K562 (cell line): ENCODE results near the gene IGLL1. TPM values are rescaled to one million over a fixed set of nuclear protein-coding genes. Genes with fewer than 3 reads are reported as not detected.
"Not testable (repeated sequence)": the region's sequence is repeated elsewhere in the genome, so short reads cannot be mapped to it uniquely, and the experiment has no call there.

Experiments
- ATAC-seq: fragments of 200-7000 bp; cut with Tn5 transposase; 3 replicates; pipeline ENCODE4 v1.9.1; 2020; ENCODE audit warnings: moderate library complexity
- BruUV-seq: library from RNA; stranded (reverse); fragments of 400-500 nt; replicated peaks from 2 replicates; lab custom pipeline; 2021; lab: Mats Ljungman, UMichigan
- CTCF ChIA-PET: fragments of 300-600 bp; formaldehyde crosslinking; extraction: SDS; loops from one replicate; lab custom pipeline; 2021; ENCODE audit warnings: low intra/inter-chr PET ratio; lab: Yijun Ruan, JAX
- POLR2A ChIA-PET: fragments of 300-600, 350-650 bp; sonication (Branson Sonifier 250); formaldehyde crosslinking; extraction: SDS; loops from one replicate; lab custom pipeline; 2021; ENCODE audit warnings: antibody characterized with exemption, inconsistent platforms; lab: Yijun Ruan, JAX
- DNase-seq, 4 experiments: peaks; one replicate each; pipeline versions ENCODE4 v3.0.0 to v3.0.0-alpha.2; 2011 to 2018; ENCODE audit warnings: low spot score in 3 of 4, mixed read lengths in 3 of 4; ENCODE audit errors: extremely low read depth in 1 of 4
- FAIRE-seq: peaks from 2 replicates; lab custom pipeline; 2011; peaks lifted over from hg19 to GRCh38; lab: Jason Lieb, UNC
- H2AFZ ChIP-seq: 2 replicates; pipeline ENCODE4 v1.6.0; 2011; ENCODE audit warnings: low read depth, low read length, control low read depth, inconsistent platforms
- H3K27ac ChIP-seq: fragments of 200-600 bp; 3 replicates; pipeline ENCODE4 v1.8.0; 2011; ENCODE audit warnings: low read depth, mild to moderate bottlenecking, control low read depth, inconsistent platforms, low read length, moderate library complexity, mixed read lengths; ENCODE audit errors: extremely low read depth
- H3K27me3 ChIP-seq, 2 experiments: fragments of 300-600 bp in 1 of 2; 2 replicates in 1 of 2; 3 replicates in 1 of 2; pipeline versions ENCODE4 v1.6.0 to v1.8.0; 2011; ENCODE audit warnings: inconsistent platforms in 2 of 2, low read length in 2 of 2, mild to moderate bottlenecking in 1 of 2, mixed read lengths in 1 of 2, moderate library complexity in 1 of 2; ENCODE audit not compliant: control insufficient read depth in 2 of 2, insufficient read depth in 2 of 2
- H3K36me3 ChIP-seq: fragments of 300-600 bp; 3 replicates; pipeline ENCODE4 v1.8.0; 2011; ENCODE audit warnings: mild to moderate bottlenecking, low read length, inconsistent platforms; ENCODE audit not compliant: control insufficient read depth, insufficient read depth
- H3K4me1 ChIP-seq, 2 experiments: fragments of 200-600 bp in 1 of 2; replicated peaks in 1 of 2; 2 replicates in 1 of 2; 3 replicates in 1 of 2; pipeline versions ENCODE4 v1.5.1 to v1.8.0; 2011; ENCODE audit warnings: inconsistent platforms in 2 of 2, low read length in 2 of 2, mild to moderate bottlenecking in 1 of 2, mixed read lengths in 1 of 2, moderate library complexity in 1 of 2; ENCODE audit not compliant: control insufficient read depth in 2 of 2, insufficient read depth in 2 of 2
- H3K4me2 ChIP-seq: 2 replicates; pipeline ENCODE4 v1.6.1; 2011; ENCODE audit warnings: low read length, control low read depth, inconsistent platforms, mixed read lengths; ENCODE audit not compliant: insufficient read depth
- H3K4me3 ChIP-seq: fragments of 200-600 bp; sonication (generic), shearing (Covaris generic); 2 replicates; pipeline ENCODE4 v1.5.1; 2016; ENCODE audit warnings: control low read depth, inconsistent platforms
- H3K79me2 ChIP-seq: fragments of 200-600 bp; 3 replicates; pipeline ENCODE4 v1.8.0; 2011; ENCODE audit warnings: low read length, inconsistent platforms; ENCODE audit not compliant: control insufficient read depth, insufficient read depth
- H3K9ac ChIP-seq, 2 experiments: 2 replicates each; pipeline versions ENCODE4 v1.6.0 to v1.6.1; 2011; ENCODE audit warnings: low read depth in 2 of 2, low read length in 2 of 2, control low read depth in 1 of 2, inconsistent platforms in 1 of 2, mild to moderate bottlenecking in 1 of 2, mixed read lengths in 1 of 2; ENCODE audit not compliant: insufficient read depth in 1 of 2
- H3K9me1 ChIP-seq: one replicate; pipeline ENCODE4 v1.6.0; 2011; ENCODE audit warnings: inconsistent platforms, mild to moderate bottlenecking, low read length, moderate library complexity; ENCODE audit not compliant: control insufficient read depth, insufficient read depth
- H3K9me3 ChIP-seq: replicated peaks from 2 replicates; pipeline ENCODE4 v1.5.1; 2011; ENCODE audit warnings: low read depth, low read length, inconsistent platforms; ENCODE audit not compliant: control insufficient read depth, insufficient read depth
- H4K20me1 ChIP-seq: replicated peaks from 2 replicates; pipeline ENCODE4 v1.6.1; 2011; ENCODE audit warnings: low read length, inconsistent platforms, mixed read lengths; ENCODE audit not compliant: control insufficient read depth, insufficient read depth
- GTF2B ChIP-seq: IDR thresholded peaks from 2 replicates; pipeline ENCODE4 v1.6.1; 2011; ENCODE audit not compliant: insufficient read length; ENCODE audit errors: extremely low read depth
- WGBS: fragments of 100-300 bp; shearing (Covaris generic); methylation state at CpG from one replicate; pipeline ENCODE4 v1.1.6; 2016; ENCODE audit warnings: low coverage, mixed read lengths; ENCODE audit not compliant: insufficient coverage; ENCODE audit errors: missing lambda C conversion rate; 5-methylcytosine and 5-hydroxymethylcytosine counted together
- in situ Hi-C: fragments of 300-500 bp; cut with MboI; formaldehyde crosslinking; loops from 4 replicates; pipeline ENCODE4 v1.15.0; 2018; ENCODE audit warnings: inconsistent platforms, mixed read lengths
- intact Hi-C: fragments of 100-400 bp; cut with micrococcal nuclease; formaldehyde crosslinking; loops from 2 replicates; pipeline ENCODE4 v1.14.2; 2022
- polyA plus RNA-seq, 8 experiments: library from polyadenylated mRNA; depleted of rRNA in 4 of 8; stranded (reverse) in 5 of 8; unstranded in 3 of 8; fragments of >200 nt; fragmentation: Nextera tagmentation in 2 of 8; fragmentation: Illumina TruSeq in 1 of 8; extraction: Ambion mirVana in 2 of 8; extraction: Trizol in 1 of 8; gene quantifications; 2 replicates each; pipeline versions ENCODE4 v1.2.1 to v1.2.3, GENCODE V29; 2011 to 2014; ENCODE audit warnings: inconsistent platforms in 1 of 8, missing spikeins in 1 of 8
- total RNA-seq, 7 experiments: library from RNA; depleted of rRNA in 6 of 7; stranded (reverse); fragments of >200 nt in 6 of 7; fragmentation: Illumina TruSeq in 2 of 7; extraction: Trizol in 2 of 7; gene quantifications; 2 replicates each; pipeline versions ENCODE4 v1.2.1 to v1.2.3, GENCODE V29; 2011 to 2021; ENCODE audit warnings: low replicate concordance in 1 of 7

The IGLL1 gene
- total and polyA plus RNA-seq, 9 of the 15 experiments (the other 6 are each of a cell fraction or from before 2014, with no cell fraction given) = 0.10 to 0.32 (median 0.20) TPM; not detected in 6

GRCh38 chr22:23574371-23574811 is 5.7 kb downstream of the IGLL1 start (continued):
- no peak for TF ChIP-seq GTF2B

GRCh38 chr22:23573701-23574235 is 6.3 kb downstream of the IGLL1 start:
- H3K27me3 ChIP-seq, BruUV-seq, in situ Hi-C loops, H3K4me2 ChIP-seq, H3K27ac ChIP-seq, DNase-seq, ATAC-seq, H4K20me1 ChIP-seq, H3K9ac ChIP-seq, CTCF ChIA-PET, H2AFZ ChIP-seq, H3K4me1 ChIP-seq, H3K4me3 ChIP-seq, H3K36me3 ChIP-seq, H3K79me2 ChIP-seq, POLR2A ChIA-PET, H3K9me3 ChIP-seq, H3K9me1 ChIP-seq, intact Hi-C loops, FAIRE-seq: not testable (repeated sequence)
- WGBS = 0% methylated on average over 5 of the region's 8 CpGs

- POLR2A ChIA-PET, H3K4me2 ChIP-seq, ATAC-seq, H3K36me3 ChIP-seq, H3K9me1 ChIP-seq, BruUV-seq, in situ Hi-C loops, H3K27me3 ChIP-seq, H3K4me1 ChIP-seq, DNase-seq, H4K20me1 ChIP-seq, FAIRE-seq, H3K9me3 ChIP-seq, intact Hi-C loops, H3K79me2 ChIP-seq, H2AFZ ChIP-seq, H3K9ac ChIP-seq, CTCF ChIA-PET, H3K4me3 ChIP-seq, H3K27ac ChIP-seq: not testable (repeated sequence)
- 6% methylated on average over 3 of the region's 13 CpGs for WGBS
Measured at GRCh38 chr22:23573106-23573505, 7.0 kb downstream of the IGLL1 start.
